Measurements from ENCODE around the gene TRIM71. TPM values are rescaled to one million over a fixed set of nuclear protein-coding genes. Genes with fewer than 3 reads are reported as not detected.

TRIM71 gene
- total and polyA plus RNA-seq, 2 of the 13 experiments (the other 11 are each of a cell fraction or from before 2014, with no cell fraction given): 21.7 to 76.9 TPM

GRCh38 chr3:32816439-32817256, 1.1 kb upstream of the TRIM71 start (continued):
- TF ChIP-seq ZBTB4 (CRISPR knock-in tag; IDR thresholded peaks at IDR 0.05; ENCODE audit: borderline replicate concordance): no peak; the same call in 1 of the 2 replicates
- TF ChIP-seq PAWR (CRISPR knock-in tag; IDR thresholded peaks at IDR 0.05; ENCODE audit: borderline replicate concordance): no peak
- TF ChIP-seq ZNF572 (CRISPR knock-in tag; IDR thresholded peaks at IDR 0.05): no peak
- TF ChIP-seq NFAT5 (CRISPR knock-in tag; IDR thresholded peaks at IDR 0.05): no peak; the same call in 1 of the 2 replicates
- no peak for TF ChIP-seq GATAD1 (CRISPR knock-in tag; IDR thresholded peaks at IDR 0.05)
- TF ChIP-seq SPEN (CRISPR knock-in tag; IDR thresholded peaks at IDR 0.05; ENCODE audit: low read depth): no peak; the same call in none of the 2 replicates
- peak; percentile 61; the same call in 1 of the 2 replicates for TF ChIP-seq ELF4 (CRISPR knock-in tag; IDR thresholded peaks at IDR 0.05; ENCODE audit: borderline replicate concordance)
- no peak for TF ChIP-seq CBX2 (IDR thresholded peaks at IDR 0.05; ENCODE audit: low read depth, low read length)
- no peak for TF ChIP-seq CBX2 (CRISPR knock-in tag; IDR thresholded peaks at IDR 0.05; ENCODE audit: low read depth)
- no peak for TF ChIP-seq TRIM22 (IDR thresholded peaks at IDR 0.05)
- TF ChIP-seq PRMT3 (CRISPR knock-in tag; IDR thresholded peaks at IDR 0.05; ENCODE audit: borderline replicate concordance, low read depth): peak; percentile 12; the same call in 1 of the 2 replicates
- TF ChIP-seq SMARCC2 (IDR thresholded peaks at IDR 0.05): no peak
- TF ChIP-seq ZNF710 (CRISPR knock-in tag; IDR thresholded peaks at IDR 0.05; ENCODE audit: borderline replicate concordance): peak; percentile 52; the same call in 1 of the 2 replicates
- TF ChIP-seq FOXP1 (IDR thresholded peaks at IDR 0.05): no peak
- TF ChIP-seq FOXP1 (CRISPR knock-in tag; IDR thresholded peaks at IDR 0.05): 0 out of 2 replicates have a peak, but pooled peaks have one; percentile 6
- TF ChIP-seq BHLHE40 (IDR thresholded peaks at IDR 0.05; ENCODE audit: low read length): no peak
- no peak for TF ChIP-seq SMYD3 (CRISPR knock-in tag; IDR thresholded peaks at IDR 0.05)
- TF ChIP-seq KLF6 (CRISPR knock-in tag; IDR thresholded peaks at IDR 0.05): no peak; the same call in 1 of the 2 replicates

All from HepG2 (cell line).